NB4 (cell line): ENCODE results near the gene NCOA3.

Source experiments
- MAX ChIP-seq: IDR thresholded peaks from 2 replicates; pipeline ENCODE4 v1.6.1; 2011; ENCODE audit warnings: low read depth, low read length
- TF ChIP-seq, protein P1 (sequence below): IDR thresholded peaks from one replicate; pipeline ENCODE4 v1.5.1; 2012; ENCODE audit warnings: low read depth, low read length

DNA sequence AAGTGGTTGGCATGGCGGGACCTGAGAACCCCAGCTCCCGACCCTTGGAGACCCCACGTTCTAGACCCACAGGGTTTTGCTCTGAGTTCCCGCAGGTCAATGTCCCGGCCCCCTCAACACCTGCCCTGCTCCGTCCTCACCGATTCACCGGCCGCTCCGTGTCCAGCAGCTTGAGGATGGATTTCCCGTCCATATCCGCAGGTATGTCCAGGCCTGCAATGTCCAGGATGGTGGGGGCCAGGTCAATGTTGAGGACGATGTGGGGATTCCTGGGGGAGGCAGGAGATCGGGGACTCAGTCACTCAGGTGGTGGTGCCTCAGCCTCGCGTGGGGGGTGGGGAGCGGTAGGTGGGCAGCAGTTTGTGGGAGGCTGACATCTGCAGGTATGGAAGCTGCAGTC, 176.8 kb downstream of the NCOA3 start:
- TF ChIP-seq, protein P1, sequence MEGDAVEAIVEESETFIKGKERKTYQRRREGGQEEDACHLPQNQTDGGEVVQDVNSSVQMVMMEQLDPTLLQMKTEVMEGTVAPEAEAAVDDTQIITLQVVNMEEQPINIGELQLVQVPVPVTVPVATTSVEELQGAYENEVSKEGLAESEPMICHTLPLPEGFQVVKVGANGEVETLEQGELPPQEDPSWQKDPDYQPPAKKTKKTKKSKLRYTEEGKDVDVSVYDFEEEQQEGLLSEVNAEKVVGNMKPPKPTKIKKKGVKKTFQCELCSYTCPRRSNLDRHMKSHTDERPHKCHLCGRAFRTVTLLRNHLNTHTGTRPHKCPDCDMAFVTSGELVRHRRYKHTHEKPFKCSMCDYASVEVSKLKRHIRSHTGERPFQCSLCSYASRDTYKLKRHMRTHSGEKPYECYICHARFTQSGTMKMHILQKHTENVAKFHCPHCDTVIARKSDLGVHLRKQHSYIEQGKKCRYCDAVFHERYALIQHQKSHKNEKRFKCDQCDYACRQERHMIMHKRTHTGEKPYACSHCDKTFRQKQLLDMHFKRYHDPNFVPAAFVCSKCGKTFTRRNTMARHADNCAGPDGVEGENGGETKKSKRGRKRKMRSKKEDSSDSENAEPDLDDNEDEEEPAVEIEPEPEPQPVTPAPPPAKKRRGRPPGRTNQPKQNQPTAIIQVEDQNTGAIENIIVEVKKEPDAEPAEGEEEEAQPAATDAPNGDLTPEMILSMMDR = no peak
- no peak for TF ChIP-seq MAX
